ENCODE results near the gene MDGA2.

The MDGA2 gene

DNA sequence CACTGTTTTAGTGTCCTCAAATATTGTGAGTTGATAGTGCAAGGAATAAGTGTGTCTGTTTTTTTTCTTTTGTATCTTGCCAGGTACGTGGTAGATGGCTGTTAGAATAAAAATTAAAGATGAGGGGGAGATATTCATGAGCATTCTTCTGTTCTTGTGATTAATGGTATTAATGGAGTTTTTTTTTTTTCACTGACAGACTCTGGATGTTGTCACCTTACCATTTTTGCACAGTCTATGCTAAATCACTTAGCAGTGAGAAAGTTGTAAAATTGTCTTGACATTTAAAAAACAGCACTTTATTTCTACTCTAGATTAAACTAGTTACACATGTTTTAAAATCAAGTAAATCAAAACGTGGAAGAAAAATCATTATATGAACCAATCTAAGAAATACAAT is 204.3 kb downstream of the MDGA2 start:
- DNase-seq, result no peak

DNA sequence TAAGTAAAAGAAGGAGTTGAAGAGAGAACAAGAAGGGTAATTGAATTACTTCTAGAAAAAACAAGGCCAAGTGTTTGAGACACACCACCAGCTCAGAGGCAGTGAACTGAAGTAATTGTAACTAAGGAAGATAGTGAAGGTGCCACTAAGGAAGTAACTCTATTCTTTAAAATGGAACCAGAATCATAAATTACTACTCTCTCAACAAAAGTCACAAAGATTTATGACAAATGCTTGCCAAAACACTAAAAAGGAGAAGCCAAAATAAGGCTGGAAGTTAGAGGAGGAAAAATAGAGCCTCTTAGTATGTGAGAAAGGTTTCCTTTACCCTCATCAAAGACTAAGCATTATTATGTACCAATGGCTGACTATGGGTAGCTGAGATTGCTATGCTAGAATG is 208.5 kb downstream of the MDGA2 start:
- DNase-seq, result no peak

DNA sequence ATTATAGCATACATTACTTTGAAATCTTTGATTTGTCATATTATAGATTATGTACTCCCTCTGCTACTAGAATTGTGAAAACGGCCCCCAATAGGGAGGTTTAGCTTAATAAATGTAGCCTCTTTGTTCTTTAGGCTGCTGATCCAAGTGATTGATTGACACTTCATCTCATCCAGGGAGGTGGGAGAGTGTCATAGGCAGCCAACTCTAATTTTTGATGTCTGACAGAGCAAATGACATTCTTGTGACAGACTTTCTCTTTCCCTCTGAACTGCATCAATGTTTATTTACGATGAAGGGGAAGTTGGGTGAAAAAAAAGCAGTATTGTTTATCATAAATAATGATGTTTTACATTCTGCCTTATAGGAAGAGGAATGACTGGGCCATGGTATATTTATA is 221.4 kb downstream of the MDGA2 start:
- DNase-seq, result no peak

DNA sequence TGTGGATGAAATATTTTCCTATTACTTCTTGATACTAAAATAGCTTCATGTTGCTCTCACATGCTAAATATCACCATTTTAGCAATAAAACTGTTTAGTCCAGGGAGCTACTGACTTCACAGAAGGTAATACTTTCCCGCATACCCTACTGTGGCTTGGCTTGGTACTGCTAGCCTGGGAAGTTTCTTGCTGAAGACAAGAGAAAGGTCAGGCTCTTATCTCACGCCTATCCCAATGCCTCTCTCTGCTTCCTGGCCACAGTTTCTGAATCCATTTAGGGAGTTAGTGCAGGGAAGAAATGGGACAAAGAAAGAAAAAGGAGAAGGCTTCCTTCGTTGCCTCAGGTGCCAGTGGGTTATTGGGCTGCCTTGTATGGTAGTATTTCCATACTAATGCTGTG is 228.3 kb downstream of the MDGA2 start:
- DNase-seq, result no peak

DNA sequence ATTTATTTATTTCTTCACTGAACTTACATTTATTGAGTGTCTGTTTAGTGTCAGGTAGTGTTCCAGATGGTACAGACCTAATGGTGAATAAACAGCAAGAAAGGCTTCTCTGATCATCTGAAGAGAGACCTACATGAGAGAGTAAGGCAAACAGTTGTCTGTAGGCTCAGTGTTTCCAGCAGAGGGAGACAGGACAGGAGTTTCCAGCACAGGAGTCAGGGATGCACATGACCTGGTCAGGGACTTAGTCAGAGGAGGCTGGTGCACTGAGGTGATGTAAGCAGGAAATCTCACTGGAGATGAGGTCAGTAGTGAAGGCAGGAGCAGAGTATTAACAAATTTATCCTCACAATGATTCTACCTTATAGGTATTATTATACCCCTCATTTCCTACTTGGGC is 233.2 kb downstream of the MDGA2 start:
- DNase-seq, result no peak

DNA sequence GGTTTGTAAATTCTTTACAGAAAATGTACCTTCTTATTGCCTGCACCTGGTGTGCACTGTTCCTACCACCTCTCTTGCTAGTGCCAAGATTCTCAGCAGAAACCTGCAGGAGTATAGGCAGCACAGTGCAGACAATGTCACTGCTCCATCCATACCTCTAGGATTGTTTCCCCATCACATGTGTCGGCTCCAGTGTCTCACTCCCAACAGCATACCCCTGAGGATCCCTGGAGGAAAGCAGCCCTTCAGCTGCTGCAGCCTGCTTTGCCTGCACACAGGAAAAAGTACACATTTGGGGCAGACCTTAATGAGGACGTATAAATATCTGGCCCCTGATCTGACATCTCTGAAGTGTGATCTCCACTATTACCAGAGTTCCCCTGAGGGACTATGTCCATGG is 235.5 kb downstream of the MDGA2 start:
- no peak for DNase-seq

DNA sequence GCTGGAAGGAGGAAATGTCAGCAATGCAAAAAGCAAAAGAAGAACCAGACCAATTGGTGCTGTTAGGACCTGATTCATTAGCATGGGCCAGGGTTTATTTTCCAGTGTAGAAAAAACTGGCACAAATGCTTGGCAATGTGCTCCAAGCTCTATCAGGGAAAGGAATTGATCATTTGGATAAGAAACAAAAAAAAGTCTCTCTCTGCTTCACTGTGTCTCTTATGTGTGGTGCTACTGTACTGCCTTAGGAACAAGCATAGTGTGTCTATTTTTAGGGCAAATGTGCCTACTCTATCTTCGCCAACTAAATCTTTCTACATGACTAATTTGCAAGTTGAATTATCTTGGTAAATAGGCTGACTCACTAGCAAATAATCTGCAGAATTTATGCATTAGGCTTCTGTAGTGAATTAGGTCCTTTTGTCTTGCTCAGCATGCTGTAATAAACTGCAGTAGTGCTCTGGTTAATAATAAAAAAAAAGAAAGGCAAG is 236.7 kb downstream of the MDGA2 start:
- no peak for DNase-seq

DNA sequence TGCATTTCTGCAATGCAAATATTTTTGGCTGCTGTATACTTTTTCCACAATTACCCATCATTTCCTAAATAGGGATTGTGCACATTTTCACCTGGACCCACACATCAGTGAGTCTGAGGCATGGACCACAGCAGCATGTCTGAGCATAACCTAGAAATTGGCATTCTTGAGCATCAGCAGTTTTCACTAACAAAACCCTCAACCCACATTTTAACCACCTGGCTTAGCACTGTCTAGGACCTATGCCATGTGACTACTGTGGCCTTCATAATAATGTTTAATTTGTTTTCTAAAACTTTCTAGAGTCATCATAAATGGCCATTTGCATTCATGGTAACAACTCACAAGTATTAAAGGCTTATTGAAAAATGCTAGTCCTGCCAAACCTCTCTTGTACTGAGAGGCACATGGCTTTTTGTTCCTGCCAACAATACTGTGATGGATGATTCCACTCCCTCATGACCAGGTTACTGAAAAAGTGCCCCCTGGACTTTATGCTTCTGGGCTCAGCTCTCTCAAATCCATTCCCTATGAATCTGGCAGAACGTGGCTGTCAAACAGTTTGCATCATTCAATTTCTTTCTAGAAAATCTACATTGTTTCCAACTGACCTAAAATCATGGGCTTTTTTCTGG is 240.0 kb downstream of the MDGA2 start:
- no peak for DNase-seq

DNA sequence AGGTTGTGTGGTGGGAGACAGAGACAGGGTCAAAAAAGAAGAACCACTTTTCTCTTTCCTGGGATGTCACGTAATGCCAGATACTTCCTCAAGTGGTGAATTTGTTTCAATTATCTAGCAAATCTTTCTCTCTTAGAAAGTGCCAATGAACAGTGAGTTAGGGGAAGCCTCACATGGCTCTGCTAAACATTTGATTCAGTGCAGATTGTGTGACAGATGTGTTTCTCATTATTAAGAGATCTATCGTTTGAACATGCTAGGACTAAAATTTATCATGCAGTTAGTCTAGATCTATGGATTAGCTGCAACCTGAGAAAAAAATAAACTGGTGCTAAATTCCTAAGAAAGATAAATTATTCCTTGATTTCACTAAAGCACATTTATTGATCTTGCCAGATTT is 247.8 kb downstream of the MDGA2 start:
- no peak for DNase-seq

DNA sequence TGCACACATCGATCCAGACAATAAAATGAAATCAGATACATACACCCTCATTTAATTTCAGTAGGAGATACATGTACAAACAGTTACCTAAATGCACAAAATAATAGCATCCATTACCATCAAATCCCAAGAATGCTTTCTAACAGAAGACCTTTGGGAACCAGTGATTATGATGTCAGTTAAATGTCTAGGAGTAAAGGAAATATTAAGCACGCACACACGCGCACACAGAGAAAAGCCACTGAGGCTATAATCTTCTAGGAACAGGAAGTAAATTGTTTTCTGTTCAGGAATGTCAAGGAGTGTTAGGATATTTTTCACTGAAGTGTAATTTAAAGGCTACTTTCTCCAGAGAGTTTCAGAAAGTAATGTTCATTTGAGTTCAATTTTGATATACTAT is 250.1 kb downstream of the MDGA2 start:
- DNase-seq, result no peak

DNA sequence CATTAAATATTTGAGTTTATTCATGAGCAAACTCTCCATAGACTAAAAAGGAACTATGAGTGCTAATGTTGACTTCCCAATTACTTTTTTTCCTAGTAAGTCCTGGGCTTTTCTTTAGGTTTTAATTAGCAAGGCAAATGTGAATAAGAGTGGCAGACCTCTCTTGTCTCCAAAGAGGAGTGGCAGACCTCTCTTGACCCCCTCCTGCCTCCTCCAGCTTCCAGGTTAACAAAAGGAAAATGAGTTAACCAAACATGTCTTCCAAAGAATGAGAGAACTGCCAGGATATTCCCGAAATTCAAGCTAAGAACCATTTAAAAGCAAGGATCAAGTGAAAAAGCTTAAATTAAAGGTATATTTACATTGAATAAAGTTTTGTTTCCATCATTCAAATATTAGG is 253.2 kb downstream of the MDGA2 start:
- DNase-seq, result no peak

DNA sequence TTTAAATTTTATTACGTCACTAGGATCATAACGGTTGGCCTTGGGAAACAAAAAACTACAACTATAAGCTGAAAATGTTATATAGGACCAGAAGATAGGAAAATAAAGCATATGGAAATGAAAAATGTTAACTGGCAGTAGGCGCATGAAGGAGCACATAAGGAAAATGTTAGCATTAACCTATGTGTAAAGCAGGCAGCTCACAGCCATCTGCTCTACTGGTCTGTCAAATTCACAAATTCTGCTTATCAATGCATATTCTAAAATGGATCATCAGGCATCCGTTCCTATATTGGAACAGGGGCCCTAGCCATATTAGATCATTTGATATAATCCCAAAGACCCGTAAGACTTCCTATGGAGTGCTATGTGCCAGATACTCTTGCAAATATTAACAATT is 263.9 kb downstream of the MDGA2 start:
- no peak for DNase-seq

DNA sequence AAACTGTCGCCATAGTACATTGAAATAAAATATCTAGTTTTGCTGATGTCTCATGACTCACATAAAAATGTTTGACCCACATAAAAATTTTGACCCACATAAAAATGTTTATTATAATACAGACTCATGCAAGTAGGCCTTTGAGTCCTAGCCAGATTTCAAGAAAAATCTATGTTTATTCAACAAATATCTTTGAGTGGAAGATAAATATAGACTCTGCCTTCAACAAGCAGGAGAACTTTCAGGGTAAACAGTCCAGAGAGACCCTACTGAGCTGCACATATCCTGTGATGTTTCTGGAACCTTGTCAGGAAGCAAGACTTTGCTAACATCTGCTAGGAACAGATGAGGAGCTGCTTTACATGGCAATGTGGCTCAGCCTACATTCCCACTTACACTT is 283.1 kb downstream of the MDGA2 start:
- no peak for DNase-seq

DNA sequence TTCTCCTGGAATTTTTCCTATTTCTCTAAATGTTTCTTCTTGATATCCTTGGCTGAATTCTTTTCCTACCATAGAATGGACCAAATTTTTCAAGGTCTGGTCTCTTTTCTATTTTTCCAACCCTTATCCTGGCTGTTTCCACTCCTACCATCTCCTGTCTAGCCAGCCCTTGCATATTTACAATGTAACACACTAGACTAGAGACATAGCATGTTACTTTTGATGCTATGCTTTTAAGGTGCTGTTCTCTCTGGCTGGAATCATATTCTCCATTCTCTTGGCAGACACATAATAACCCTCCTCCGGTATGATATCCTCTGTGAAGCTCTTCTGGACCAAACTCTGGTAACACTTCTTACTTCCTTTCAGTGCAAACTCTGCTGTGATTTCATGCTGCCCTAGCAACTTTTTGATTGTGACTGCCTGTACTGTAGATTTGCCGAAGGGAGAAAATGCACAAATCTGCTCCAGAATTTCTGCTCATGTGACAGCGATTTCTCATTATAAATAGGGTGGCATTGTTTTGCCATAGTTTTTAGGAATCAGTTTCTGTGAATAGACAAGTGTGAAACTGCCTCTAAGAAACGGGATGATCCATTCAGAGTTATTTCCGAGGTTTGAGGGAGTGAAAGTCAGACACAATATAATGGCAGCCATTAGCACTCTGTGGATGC is 284.4 kb downstream of the MDGA2 start:
- DNase-seq, result no peak

DNA sequence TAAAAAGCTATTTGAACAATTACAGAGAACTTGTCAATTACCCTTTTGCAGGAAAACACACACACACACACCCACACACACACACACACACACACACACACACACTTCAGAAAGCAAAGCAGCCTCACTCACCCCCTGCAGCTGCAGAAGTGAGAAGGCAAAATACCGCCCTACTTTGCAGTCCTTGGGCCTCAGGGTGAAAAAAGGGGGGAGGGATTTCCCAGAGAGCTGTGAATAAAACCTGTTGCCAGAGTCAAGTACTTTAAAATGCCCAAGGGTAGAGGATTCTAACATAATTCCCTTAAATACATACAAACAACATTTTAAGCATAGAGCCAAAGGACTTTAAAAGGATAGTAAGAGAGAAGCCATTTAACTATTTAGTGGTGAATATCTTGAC is 285.9 kb downstream of the MDGA2 start:
- DNase-seq, result no peak

DNA sequence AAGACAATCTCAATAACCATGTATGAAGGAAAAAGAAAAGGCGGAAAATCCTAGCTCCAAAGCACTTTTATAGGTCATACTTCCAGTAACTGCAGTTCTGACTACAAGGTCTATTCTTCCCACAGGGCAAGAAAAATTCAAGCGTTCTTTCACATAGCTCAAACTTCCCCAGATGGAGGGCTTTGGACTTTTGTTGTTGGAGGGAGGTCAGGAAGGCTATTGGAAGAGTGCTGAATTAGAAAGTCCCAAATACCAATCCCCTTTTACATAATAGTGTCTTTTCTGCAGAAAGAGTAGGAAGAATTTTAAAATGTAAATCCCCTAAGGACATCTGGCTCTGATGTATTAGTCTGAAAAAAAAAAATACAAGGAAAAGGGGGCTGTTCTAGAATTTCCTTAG is 309.4 kb downstream of the MDGA2 start:
- no peak for DNase-seq

DNA sequence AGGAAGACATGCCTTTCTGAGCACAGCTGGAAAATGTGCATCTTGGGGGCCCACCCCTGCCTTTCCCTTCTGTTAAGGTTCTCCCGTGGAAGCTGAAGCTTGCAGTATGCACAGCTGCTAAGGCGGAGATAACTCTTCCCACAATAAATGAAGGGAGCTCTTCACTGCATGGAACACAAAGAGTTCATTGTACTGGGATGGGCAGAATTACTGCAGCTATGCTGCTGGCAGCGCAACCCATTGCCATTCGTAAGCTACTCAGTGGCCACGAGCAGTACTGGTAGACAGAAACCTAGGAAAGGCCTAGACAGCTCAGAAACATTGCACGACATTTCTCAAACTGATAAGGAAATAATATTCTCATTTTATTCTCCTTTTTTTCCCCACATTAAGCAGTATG is 310.2 kb downstream of the MDGA2 start:
- no peak for DNase-seq

DNA sequence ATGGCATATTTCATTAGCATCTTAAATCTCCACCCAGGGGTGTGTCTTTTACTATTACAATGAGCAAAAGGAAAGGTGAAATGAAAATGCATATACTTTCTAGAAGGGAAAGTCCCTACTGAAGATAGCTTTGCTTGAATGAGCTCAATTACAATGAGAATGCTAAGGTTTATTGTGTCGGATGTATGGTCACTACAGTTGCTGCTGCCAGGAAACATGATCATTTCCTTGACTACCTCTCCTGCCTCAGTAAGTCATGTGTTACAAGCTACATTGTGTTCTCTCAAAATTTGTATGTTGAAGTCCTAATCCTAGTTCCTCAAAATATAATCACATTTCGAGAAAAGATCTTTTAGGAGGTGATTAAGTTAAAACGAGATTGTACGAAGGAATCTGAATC is 322.2 kb downstream of the MDGA2 start:
- DNase-seq, result no peak

DNA sequence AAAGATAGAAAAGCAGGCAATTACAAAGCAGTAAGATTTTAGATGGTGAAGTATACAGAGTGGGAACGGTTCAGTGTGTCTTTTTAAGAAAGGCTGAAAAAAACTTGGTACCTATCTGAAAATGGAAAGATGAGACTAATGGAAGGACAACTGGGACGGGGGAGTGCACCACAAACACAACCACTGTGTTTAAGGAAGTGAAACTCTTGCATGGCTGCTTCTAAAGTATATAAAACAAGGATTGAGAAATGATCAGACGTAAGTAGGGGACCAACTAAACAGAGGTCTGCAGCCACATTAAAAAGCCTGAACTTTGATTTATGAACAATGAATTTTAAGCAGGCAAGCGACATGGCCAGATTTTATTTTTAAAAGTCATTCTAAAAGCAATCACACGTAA is 328.6 kb downstream of the MDGA2 start:
- DNase-seq, result no peak

DNA sequence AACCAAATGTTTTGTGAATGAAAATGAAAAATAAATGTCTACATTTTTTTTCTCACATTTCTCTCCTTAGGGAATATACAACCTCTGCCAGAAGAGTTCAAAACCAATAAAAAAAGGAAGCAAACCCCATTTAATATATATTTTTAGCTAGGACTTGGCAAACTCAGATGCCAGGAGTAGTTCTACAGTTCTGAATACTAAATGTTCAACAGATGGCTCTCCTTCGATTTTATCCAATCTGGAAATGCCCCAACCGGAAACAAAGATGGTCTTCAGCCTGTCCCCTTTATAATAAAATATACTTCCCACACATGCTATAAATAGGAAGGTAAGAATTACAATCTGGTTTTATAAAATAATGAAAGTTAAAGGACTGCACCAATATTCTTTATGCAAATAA is 330.4 kb downstream of the MDGA2 start:
- no peak for DNase-seq

DNA sequence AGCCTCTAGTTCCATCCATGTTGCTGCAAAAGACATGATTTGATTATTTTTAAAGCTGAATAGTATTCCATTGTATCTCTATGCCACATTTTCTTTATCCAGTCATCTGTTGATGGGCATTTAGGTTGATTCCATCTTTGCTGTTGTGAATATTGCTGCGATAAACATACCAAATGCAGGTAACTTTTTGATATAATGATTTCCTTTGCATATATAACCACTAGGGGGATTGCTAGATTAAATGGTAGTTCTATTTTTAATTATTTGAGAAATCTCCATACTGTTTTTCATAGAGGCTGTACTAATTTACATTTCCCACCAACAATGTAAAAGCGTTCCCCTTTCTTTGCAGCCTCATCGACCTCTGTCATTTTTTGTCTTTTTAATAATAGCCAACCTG is 342.5 kb downstream of the MDGA2 start:
- DNase-seq, result no peak

DNA sequence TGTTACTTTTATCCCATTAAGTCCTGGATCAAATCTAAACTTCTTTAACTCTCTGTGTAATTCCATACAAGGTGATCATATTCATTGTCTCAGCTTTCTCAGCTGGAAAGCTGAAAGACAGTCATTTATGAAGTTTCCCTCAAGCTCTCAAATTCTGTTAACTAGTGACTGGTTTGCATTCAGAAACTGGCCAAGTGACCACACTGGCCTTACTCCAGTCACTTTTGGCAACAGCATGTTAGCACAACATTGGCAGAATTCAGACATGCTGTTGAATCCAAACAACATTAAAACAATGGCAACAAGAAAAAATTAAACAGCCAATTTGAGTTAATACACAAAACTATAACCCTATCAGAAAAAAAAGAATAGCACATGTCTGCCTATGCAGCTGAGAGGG is 343.3 kb downstream of the MDGA2 start:
- no peak for DNase-seq

DNA sequence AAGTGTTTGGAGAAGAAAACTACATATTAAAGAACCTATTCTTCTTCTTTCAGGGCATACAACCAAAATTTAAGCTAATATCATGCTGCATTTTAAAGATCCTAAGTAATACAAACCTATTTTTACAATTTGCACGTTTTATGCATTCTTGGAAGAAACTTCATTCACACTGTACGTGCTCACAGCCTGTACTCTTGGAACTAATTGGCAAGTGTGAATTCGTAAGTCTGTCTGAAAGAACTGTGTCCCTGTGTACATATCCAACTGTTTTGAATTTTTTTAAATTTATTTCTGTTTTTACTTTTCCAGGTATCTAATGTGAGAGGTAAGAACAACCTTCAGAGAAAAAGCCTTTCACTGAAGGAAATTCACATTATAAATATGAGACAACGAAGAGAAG is 347.0 kb downstream of the MDGA2 start:
- no peak for DNase-seq

DNA sequence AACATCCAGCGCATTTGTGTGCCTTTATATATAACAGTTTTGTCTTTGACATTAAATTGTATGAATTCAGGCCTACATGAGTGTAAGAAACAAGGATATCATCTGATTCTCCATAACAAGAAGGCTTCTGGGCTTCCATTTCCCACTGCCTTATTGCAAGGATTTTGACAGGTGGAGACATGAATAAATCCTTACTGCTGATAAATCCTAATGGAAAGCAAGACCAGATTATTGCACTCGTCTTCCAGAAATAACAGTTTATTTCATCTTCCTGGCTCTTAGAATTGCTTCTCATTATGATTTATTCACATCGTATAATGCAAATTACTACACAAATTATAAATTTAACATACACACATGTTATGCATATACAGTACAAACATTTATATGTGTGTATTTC is 348.1 kb downstream of the MDGA2 start:
- DNase-seq, result no peak

DNA sequence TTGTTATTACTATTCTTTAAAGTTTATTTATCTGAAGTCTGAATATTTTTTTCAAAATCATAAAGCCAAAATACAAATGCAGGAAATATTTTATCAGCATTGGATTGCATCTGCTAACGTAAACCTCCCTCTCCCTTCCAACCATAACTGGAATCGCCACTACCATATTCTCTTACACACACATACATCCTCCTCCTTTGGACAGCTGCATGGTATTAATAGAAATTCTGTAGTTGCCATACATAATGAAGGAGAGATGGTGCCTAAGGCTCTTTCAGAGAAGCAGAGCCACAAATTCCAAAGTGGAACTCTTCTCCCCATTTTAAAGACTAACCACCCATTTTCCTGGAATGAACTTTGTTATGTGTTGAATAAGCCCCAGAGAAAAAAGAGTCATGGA is 352.7 kb downstream of the MDGA2 start:
- no peak for DNase-seq

Measured in NCI-H187 (cell line).